Endothelial cell of umbilical vein (primary cell): ENCODE measurements around the gene HS3ST3A1. TPM values are rescaled to one million over a fixed set of nuclear protein-coding genes. Genes with fewer than 3 reads are reported as not detected.

Source experiments
- BruUV-seq: library from RNA; stranded (reverse); fragments of 400-500 nt; replicated peaks from 2 replicates; lab custom pipeline; 2021; lab: Mats Ljungman, UMichigan
- CTCF ChIA-PET: fragments of 300-600, 350-600 bp; sonication (Branson Sonifier 250); formaldehyde crosslinking; loops from one replicate; lab custom pipeline; 2021; ENCODE audit warnings: antibody characterized with exemption, inconsistent platforms; lab: Charles Lee
- POLR2A ChIA-PET: fragments of 300-600, 350-600 bp; sonication (Branson Sonifier 250); formaldehyde crosslinking; loops from one replicate; lab custom pipeline; 2021; ENCODE audit warnings: antibody characterized with exemption, inconsistent platforms; lab: Charles Lee
- DNase-seq: peaks from one replicate; pipeline ENCODE4 v3.0.0-alpha.2; 2011; ENCODE audit warnings: low read depth, low spot score
- FAIRE-seq: peaks from 2 replicates; lab custom pipeline; 2011; peaks lifted over from hg19 to GRCh38; lab: Jason Lieb, UNC
- H2AFZ ChIP-seq: 2 replicates; pipeline ENCODE4 v1.6.0; 2012; ENCODE audit warnings: low read depth, low read length, control low read depth, inconsistent platforms
- H3K27ac ChIP-seq: 2 replicates; pipeline ENCODE4 v1.5.1; 2011; ENCODE audit warnings: low read depth, mild to moderate bottlenecking, control low read depth, low read length, moderate library complexity; ENCODE audit not compliant: insufficient read depth
- H3K27me3 ChIP-seq, 2 experiments: 2 replicates each; pipeline versions ENCODE4 v1.6.0 to v1.6.1; 2011; ENCODE audit warnings: low read length in 2 of 2, mixed read lengths in 1 of 2; ENCODE audit not compliant: control insufficient read depth in 2 of 2, insufficient read depth in 2 of 2
- H3K36me3 ChIP-seq, 2 experiments: 2 replicates in 1 of 2; 3 replicates in 1 of 2; pipeline ENCODE4 v1.5.1; 2011; ENCODE audit warnings: low read length in 2 of 2, mild to moderate bottlenecking in 1 of 2, moderate library complexity in 1 of 2; ENCODE audit not compliant: control insufficient read depth in 2 of 2, insufficient read depth in 2 of 2; ENCODE audit errors: extremely low read depth in 1 of 2
- H3K4me1 ChIP-seq: 3 replicates; pipeline ENCODE4 v1.5.1; 2011; ENCODE audit warnings: mild to moderate bottlenecking, low read length; ENCODE audit not compliant: control insufficient read depth, insufficient read depth; ENCODE audit errors: extremely low read depth
- H3K4me2 ChIP-seq: 2 replicates; pipeline ENCODE4 v1.6.1; 2011; ENCODE audit warnings: low read length, control low read depth, mixed read lengths; ENCODE audit not compliant: insufficient read depth
- H3K4me3 ChIP-seq, 3 experiments: fragments of 200-600 bp in 1 of 3; sonication (generic), shearing (Covaris generic) in 1 of 3; replicated peaks in 1 of 3; 2 replicates each; pipeline ENCODE4 v1.5.1; 2011 to 2016; ENCODE audit warnings: control low read depth in 3 of 3, low read length in 3 of 3, mild to moderate bottlenecking in 2 of 3, inconsistent platforms in 1 of 3, low read depth in 1 of 3, moderate library complexity in 1 of 3; ENCODE audit not compliant: insufficient read depth in 1 of 3
- H3K79me2 ChIP-seq: 2 replicates; pipeline ENCODE4 v1.6.0; 2012; ENCODE audit warnings: low read length, inconsistent platforms; ENCODE audit not compliant: control insufficient read depth, insufficient read depth
- H3K9ac ChIP-seq: replicated peaks from 2 replicates; pipeline ENCODE3; 2011; ENCODE audit warnings: low read length, control low read depth; ENCODE audit not compliant: insufficient read depth; ENCODE audit errors: extremely low read depth
- H3K9me1 ChIP-seq: replicated peaks from 3 replicates; pipeline ENCODE4 v1.6.0; 2011; ENCODE audit warnings: mild to moderate bottlenecking, low read length; ENCODE audit not compliant: control insufficient read depth, insufficient read depth; ENCODE audit errors: extremely low read depth
- H3K9me3 ChIP-seq: replicated peaks from 2 replicates; pipeline ENCODE4 v1.5.1; 2012; ENCODE audit warnings: low read length, inconsistent platforms; ENCODE audit not compliant: control insufficient read depth, insufficient read depth
- H4K20me1 ChIP-seq: replicated peaks from 2 replicates; pipeline ENCODE3; 2011; ENCODE audit warnings: mild to moderate bottlenecking, low read length; ENCODE audit not compliant: control insufficient read depth, insufficient read depth; ENCODE audit errors: extremely low read depth
- GATA2 ChIP-seq: IDR thresholded peaks from 2 replicates; pipeline ENCODE4 v1.7.0; 2011; ENCODE audit warnings: low read depth, mild to moderate bottlenecking, moderate library complexity, mixed read lengths, low read length; ENCODE audit not compliant: insufficient read length, insufficient read depth
- MYC ChIP-seq: IDR thresholded peaks from one replicate; pipeline ENCODE4 v1.6.1; 2011; ENCODE audit warnings: mild to moderate bottlenecking, low read depth, low read length
- dilution Hi-C: fragments of 300-500 bp; cut with MboI; formaldehyde crosslinking; loops from one replicate; pipeline ENCODE4 v1.15.0; 2019; ENCODE audit warnings: low sequenced_read_pairs; ENCODE audit not compliant: extremely low pct_ligation_motif_present
- intact Hi-C: fragments of 100-400 bp; cut with micrococcal nuclease; formaldehyde crosslinking; loops from one replicate; pipeline ENCODE4 v1.10.0; 2022
- polyA plus RNA-seq, 4 experiments: library from polyadenylated mRNA; depleted of rRNA in 3 of 4; stranded (reverse) in 3 of 4; unstranded in 1 of 4; fragments of >200 nt; gene quantifications; 2 replicates each; pipeline versions ENCODE4 v1.2.1 to v1.2.3, GENCODE V29; 2011 to 2012; ENCODE audit warnings: missing spikeins in 1 of 4
- total RNA-seq: library from RNA; stranded (reverse); gene quantifications from 2 replicates; pipeline ENCODE4 v1.2.3, GENCODE V29; 2021
- TF ChIP-seq, protein P1 (sequence below): IDR thresholded peaks from 2 replicates; pipeline ENCODE4 v1.6.1; 2011; ENCODE audit not compliant: insufficient read depth, insufficient read length
- TF ChIP-seq, protein P2 (sequence below), 2 donors: IDR thresholded peaks; 1 replicate in 1 of 2; 2 replicates in 1 of 2; pipeline ENCODE4 v1.5.1; 2011; ENCODE audit warnings: low read length in 2 of 2, mild to moderate bottlenecking in 2 of 2, moderate library complexity in 2 of 2, control low read depth in 1 of 2, inconsistent platforms in 1 of 2, low read depth in 1 of 2; ENCODE audit not compliant: insufficient read depth in 1 of 2; ENCODE audit errors: extremely low read depth in 1 of 2

The HS3ST3A1 gene
- total and polyA plus RNA-seq, 2 donors (not counting 3 experiments of a cell fraction or from before 2014, with no cell fraction given): not detected

DNA sequence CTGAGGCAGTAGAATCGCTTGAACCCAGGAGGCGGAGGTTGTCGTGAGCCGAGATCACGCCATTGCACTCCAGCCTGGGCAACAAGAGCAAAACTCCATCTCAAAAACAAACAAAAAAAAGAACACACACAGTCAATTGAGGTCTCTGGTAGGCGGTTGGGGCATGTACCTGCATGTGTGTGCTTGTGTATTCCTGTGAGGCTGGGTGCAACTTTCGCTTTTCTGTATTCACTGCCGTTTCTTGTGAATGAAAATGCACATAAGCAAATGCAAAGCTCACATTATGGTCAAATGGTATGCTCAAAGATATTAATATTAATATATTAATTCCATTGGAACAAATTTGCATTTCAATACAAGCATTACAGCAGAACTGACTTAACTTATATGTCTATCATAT is 20.9 kb downstream of the HS3ST3A1 start:
- no TSS peak for BruUV-seq
- CTCF ChIA-PET: no interaction called here
- H3K9ac ChIP-seq: no peak overlapping the region
- no peak for DNase-seq
- TF ChIP-seq MYC: no peak
- FAIRE-seq: no peak
- H3K4me2 ChIP-seq: no peak overlapping the region
- no peaks in the 10 kb centered on the region for H4K20me1 ChIP-seq
- no peaks in the 10 kb centered on the region for H3K79me2 ChIP-seq
- no peak overlapping the region for H2AFZ ChIP-seq
- no peaks in the 10 kb centered on the region for H3K27me3 ChIP-seq
- dilution Hi-C loops: no loop called here
- H3K27ac ChIP-seq: no peak overlapping the region
- H3K9me1 ChIP-seq: no peaks in the 10 kb centered on the region
- intact Hi-C loops: no loop called here
- H3K36me3 ChIP-seq: no peaks in the 10 kb centered on the region
- no peaks in the 10 kb centered on the region for H3K4me1 ChIP-seq
- no peak overlapping the region for H3K4me3 ChIP-seq
- POLR2A ChIA-PET: no interaction called here
- no peaks in the 10 kb centered on the region for H3K9me3 ChIP-seq

DNA sequence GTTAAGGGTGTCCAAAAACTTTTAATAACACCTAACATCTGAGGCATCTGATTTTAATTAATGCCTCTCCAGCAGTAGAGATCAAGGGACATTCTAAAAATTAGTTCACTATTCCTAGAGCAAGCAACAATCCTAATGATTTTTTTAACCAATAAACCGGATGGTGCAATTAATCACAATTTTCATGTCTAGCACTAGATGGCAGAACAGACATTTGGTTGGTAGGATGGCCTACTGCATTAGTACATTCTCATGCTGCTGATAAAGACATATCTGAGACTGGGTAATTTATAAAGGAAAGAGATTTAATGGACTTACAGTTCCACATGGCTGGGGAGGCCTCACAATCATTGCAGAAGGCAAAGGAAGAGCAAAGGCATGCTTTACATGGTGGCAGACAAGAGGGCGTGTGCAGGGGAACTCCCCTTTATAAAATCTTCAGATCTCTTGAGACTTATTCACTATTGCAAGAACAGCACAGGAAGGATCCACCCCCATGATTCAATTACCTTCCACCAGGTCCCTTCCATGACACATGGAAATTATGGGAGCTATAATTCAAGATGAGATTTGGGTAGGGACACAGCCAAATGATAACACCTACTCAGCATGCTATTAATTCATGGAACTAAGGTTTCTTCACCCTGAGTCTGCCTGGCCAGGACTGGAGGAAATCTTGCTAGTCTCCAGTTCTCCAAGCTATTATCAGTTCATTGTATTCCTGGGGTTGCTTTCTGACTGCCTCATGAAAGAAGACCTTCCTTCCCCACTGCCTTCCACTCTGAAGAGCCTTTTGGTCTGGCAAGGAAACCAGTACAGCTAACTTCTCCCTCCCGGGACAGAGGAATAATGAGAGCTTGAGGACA is 24.8 kb downstream of the HS3ST3A1 start:
- H3K79me2 ChIP-seq: no peaks in the 10 kb centered on the region

More for the DNA sequence above, 24.8 kb downstream of the HS3ST3A1 start:
- no peak overlapping the region for H3K9ac ChIP-seq
- BruUV-seq: no TSS peak
- FAIRE-seq (no peak), DNase-seq (no peak)
- no peak overlapping the region for H2AFZ ChIP-seq
- ChIA-PET CTCF (no interaction called here), POLR2A (no interaction called here)
- no peaks in the 10 kb centered on the region for H4K20me1 ChIP-seq
- no peak overlapping the region for H3K4me3 ChIP-seq
- no peaks in the 10 kb centered on the region for H3K27me3 ChIP-seq
- no peak overlapping the region for H3K4me2 ChIP-seq
- no peaks in the 10 kb centered on the region for H3K9me3 ChIP-seq
- no peaks in the 10 kb centered on the region for H3K36me3 ChIP-seq
- intact Hi-C loops (no loop called here), dilution Hi-C loops (no loop called here)
- H3K9me1 ChIP-seq: no peaks in the 10 kb centered on the region
- H3K4me1 ChIP-seq: no peaks in the 10 kb centered on the region
- TF ChIP-seq MYC (no peak), GATA2 (no peak)
- TF ChIP-seq, protein P1, sequence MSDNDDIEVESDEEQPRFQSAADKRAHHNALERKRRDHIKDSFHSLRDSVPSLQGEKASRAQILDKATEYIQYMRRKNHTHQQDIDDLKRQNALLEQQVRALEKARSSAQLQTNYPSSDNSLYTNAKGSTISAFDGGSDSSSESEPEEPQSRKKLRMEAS: no peak
- TF ChIP-seq, protein P2, sequence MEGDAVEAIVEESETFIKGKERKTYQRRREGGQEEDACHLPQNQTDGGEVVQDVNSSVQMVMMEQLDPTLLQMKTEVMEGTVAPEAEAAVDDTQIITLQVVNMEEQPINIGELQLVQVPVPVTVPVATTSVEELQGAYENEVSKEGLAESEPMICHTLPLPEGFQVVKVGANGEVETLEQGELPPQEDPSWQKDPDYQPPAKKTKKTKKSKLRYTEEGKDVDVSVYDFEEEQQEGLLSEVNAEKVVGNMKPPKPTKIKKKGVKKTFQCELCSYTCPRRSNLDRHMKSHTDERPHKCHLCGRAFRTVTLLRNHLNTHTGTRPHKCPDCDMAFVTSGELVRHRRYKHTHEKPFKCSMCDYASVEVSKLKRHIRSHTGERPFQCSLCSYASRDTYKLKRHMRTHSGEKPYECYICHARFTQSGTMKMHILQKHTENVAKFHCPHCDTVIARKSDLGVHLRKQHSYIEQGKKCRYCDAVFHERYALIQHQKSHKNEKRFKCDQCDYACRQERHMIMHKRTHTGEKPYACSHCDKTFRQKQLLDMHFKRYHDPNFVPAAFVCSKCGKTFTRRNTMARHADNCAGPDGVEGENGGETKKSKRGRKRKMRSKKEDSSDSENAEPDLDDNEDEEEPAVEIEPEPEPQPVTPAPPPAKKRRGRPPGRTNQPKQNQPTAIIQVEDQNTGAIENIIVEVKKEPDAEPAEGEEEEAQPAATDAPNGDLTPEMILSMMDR (IDR thresholded peaks at IDR 0.05; ENCODE audit: extremely low read depth in 1 of 2, insufficient read depth in 1 of 2, low read depth in 1 of 2, low read length in 2 of 2): no peak
- no peak overlapping the region for H3K27ac ChIP-seq
